HEK293 (cell line): ENCODE measurements around the gene SRSF1.

Experiments used
- CTCF ChIA-PET: fragments of 350-600 bp; formaldehyde crosslinking; extraction: SDS; loops from one replicate; lab custom pipeline; 2021; ENCODE audit warnings: antibody characterized with exemption; lab: Yijun Ruan, JAX
- POLR2A ChIA-PET: fragments of 300-600 bp; formaldehyde crosslinking; extraction: SDS; loops from one replicate; lab custom pipeline; 2020; ENCODE audit warnings: antibody characterized with exemption, inconsistent platforms; lab: Yijun Ruan, JAX
- H3K27ac ChIP-seq: fragments of 200-500 bp; sonication (Bioruptor generic); 2 replicates; pipeline ENCODE4 v1.5.1; 2014; ENCODE audit warnings: low read depth, low read length, control low read depth, inconsistent platforms; ENCODE audit errors: extremely low read depth
- H3K36me3 ChIP-seq, 2 experiments: fragments of 200-500 bp in 1 of 2; sonication (Bioruptor generic) in 1 of 2; 1 replicate in 1 of 2; 2 replicates in 1 of 2; pipeline ENCODE4 v1.5.1; 2014 to 2017; ENCODE audit warnings: inconsistent platforms in 2 of 2, low read length in 2 of 2; ENCODE audit not compliant: control insufficient read depth in 2 of 2, insufficient read depth in 1 of 2
- H3K4me1 ChIP-seq: fragments of 200-500 bp; sonication (Bioruptor generic); 2 replicates; pipeline ENCODE4 v1.5.1; 2014; ENCODE audit warnings: mild to moderate bottlenecking, low read length, inconsistent platforms; ENCODE audit not compliant: control insufficient read depth, insufficient read depth
- H3K4me3 ChIP-seq: 2 replicates; pipeline ENCODE4 v1.5.1; 2011; ENCODE audit warnings: low read depth, mild to moderate bottlenecking, control low read depth, low read length, moderate library complexity
- H3K9me3 ChIP-seq: fragments of 200-500 bp; sonication (Bioruptor generic); 2 replicates; pipeline ENCODE4 v1.5.1; 2014; ENCODE audit warnings: low read depth, low read length, inconsistent platforms; ENCODE audit not compliant: control insufficient read depth, insufficient read depth
- HIC1 ChIP-seq: fragments of 450-650 bp; formaldehyde crosslinking; IDR thresholded peaks from 2 replicates; pipeline ENCODE4 v1.5.1; 2016; ENCODE audit warnings: missing biosample characterization, missing genetic modification characterization
- MEIS1 ChIP-seq: sonication (generic); formaldehyde crosslinking; IDR thresholded peaks from 2 replicates; pipeline ENCODE4 v1.8.1; 2022; ENCODE audit warnings: missing genetic modification reagents, mild to moderate bottlenecking, borderline replicate concordance
- OSR2 ChIP-seq: fragments of 450-650 bp; formaldehyde crosslinking; IDR thresholded peaks from 2 replicates; pipeline ENCODE4 v1.5.1; 2016; ENCODE audit warnings: missing biosample characterization, missing genetic modification characterization
- SCRT2 ChIP-seq: fragments of 450-650 bp; formaldehyde crosslinking; IDR thresholded peaks from 2 replicates; pipeline ENCODE4 v1.5.1; 2016; ENCODE audit warnings: missing biosample characterization, missing genetic modification characterization
- SP7 ChIP-seq: fragments of 450-650 bp; formaldehyde crosslinking; IDR thresholded peaks from 2 replicates; pipeline ENCODE4 v1.5.1; 2016; ENCODE audit warnings: missing biosample characterization, missing genetic modification characterization
- YY2 ChIP-seq: fragments of 450-650 bp; formaldehyde crosslinking; IDR thresholded peaks from 2 replicates; pipeline ENCODE4 v1.5.1; 2016; ENCODE audit warnings: missing biosample characterization, missing genetic modification characterization
- ZBTB48 ChIP-seq: fragments of 450-650 bp; formaldehyde crosslinking; IDR thresholded peaks from 2 replicates; pipeline ENCODE4 v1.5.1; 2016; ENCODE audit warnings: missing biosample characterization, missing genetic modification characterization
- ZNF2 ChIP-seq: fragments of 450-650 bp; formaldehyde crosslinking; IDR thresholded peaks from 2 replicates; pipeline ENCODE4 v1.5.1; 2016; ENCODE audit warnings: missing biosample characterization, missing genetic modification characterization
- ZNF221 ChIP-seq: fragments of 450-650 bp; formaldehyde crosslinking; IDR thresholded peaks from 2 replicates; pipeline ENCODE4 v1.5.1; 2017; ENCODE audit warnings: missing biosample characterization, missing genetic modification characterization, borderline replicate concordance
- ZNF223 ChIP-seq: fragments of 450-650 bp; formaldehyde crosslinking; IDR thresholded peaks from 2 replicates; pipeline ENCODE4 v1.5.1; 2016; ENCODE audit warnings: missing biosample characterization, missing genetic modification characterization
- ZNF292 ChIP-seq: fragments of 450-650 bp; formaldehyde crosslinking; IDR thresholded peaks from 2 replicates; pipeline ENCODE4 v1.5.1; 2016; ENCODE audit warnings: low read depth, missing biosample characterization, missing genetic modification characterization, borderline replicate concordance
- ZNF354C ChIP-seq: fragments of 450-650 bp; formaldehyde crosslinking; IDR thresholded peaks from 2 replicates; pipeline ENCODE4 v1.5.1; 2016; ENCODE audit warnings: missing biosample characterization, missing genetic modification characterization, low read depth, borderline replicate concordance
- ZNF366 ChIP-seq: fragments of 450-650 bp; formaldehyde crosslinking; conservative IDR thresholded peaks from 2 replicates; pipeline ENCODE4 v1.5.1; 2016; ENCODE audit warnings: missing biosample characterization, missing genetic modification characterization
- ZNF391 ChIP-seq: fragments of 450-650 bp; formaldehyde crosslinking; IDR thresholded peaks from 2 replicates; pipeline ENCODE4 v1.5.1; 2016; ENCODE audit warnings: low read depth, missing biosample characterization, missing genetic modification characterization, borderline replicate concordance
- ZNF394 ChIP-seq: fragments of 450-650 bp; formaldehyde crosslinking; IDR thresholded peaks from 2 replicates; pipeline ENCODE4 v1.5.1; 2016; ENCODE audit warnings: missing biosample characterization, missing genetic modification characterization, mild to moderate bottlenecking, moderate library complexity, borderline replicate concordance
- ZNF529 ChIP-seq: fragments of 450-650 bp; formaldehyde crosslinking; IDR thresholded peaks from 2 replicates; pipeline ENCODE4 v1.5.1; 2017; ENCODE audit warnings: missing genetic modification characterization, missing biosample characterization; ENCODE audit not compliant: insufficient replicate concordance
- ZNF600 ChIP-seq: fragments of 450-650 bp; formaldehyde crosslinking; IDR thresholded peaks from 2 replicates; pipeline ENCODE4 v1.5.1; 2016; ENCODE audit warnings: missing biosample characterization, missing genetic modification characterization
- ZNF610 ChIP-seq: fragments of 450-650 bp; formaldehyde crosslinking; IDR thresholded peaks from 2 replicates; pipeline ENCODE4 v1.5.1; 2016; ENCODE audit warnings: missing biosample characterization, missing genetic modification characterization, borderline replicate concordance
- ZNF624 ChIP-seq: fragments of 450-650 bp; formaldehyde crosslinking; IDR thresholded peaks from 2 replicates; pipeline ENCODE4 v1.5.1; 2017; ENCODE audit warnings: missing biosample characterization, missing genetic modification characterization
- ZNF747 ChIP-seq: fragments of 450-650 bp; formaldehyde crosslinking; IDR thresholded peaks from 2 replicates; pipeline ENCODE4 v1.5.1; 2016; ENCODE audit warnings: missing biosample characterization, missing genetic modification characterization
- ZNF768 ChIP-seq: fragments of 450-650 bp; formaldehyde crosslinking; IDR thresholded peaks from 2 replicates; pipeline ENCODE4 v1.5.1; 2018; ENCODE audit warnings: missing biosample characterization, mild to moderate bottlenecking, missing genetic modification characterization
- ZNF776 ChIP-seq: fragments of 450-650 bp; formaldehyde crosslinking; IDR thresholded peaks from 2 replicates; pipeline ENCODE4 v1.5.0; 2017; ENCODE audit warnings: missing biosample characterization, missing genetic modification characterization, borderline replicate concordance
- ZNF777 ChIP-seq: fragments of 450-650 bp; formaldehyde crosslinking; IDR thresholded peaks from 2 replicates; pipeline ENCODE4 v1.5.1; 2017; ENCODE audit warnings: missing biosample characterization, missing genetic modification characterization, borderline replicate concordance
- ZNF791 ChIP-seq: fragments of 450-650 bp; formaldehyde crosslinking; IDR thresholded peaks from 2 replicates; pipeline ENCODE4 v1.5.1; 2016; ENCODE audit warnings: missing biosample characterization, missing genetic modification characterization
- ZNF843 ChIP-seq: fragments of 450-650 bp; formaldehyde crosslinking; IDR thresholded peaks from 2 replicates; pipeline ENCODE4 v1.5.1; 2016; ENCODE audit warnings: missing biosample characterization, missing genetic modification characterization
- ZSCAN16 ChIP-seq: fragments of 450-650 bp; formaldehyde crosslinking; IDR thresholded peaks from 2 replicates; pipeline ENCODE4 v1.5.1; 2016; ENCODE audit warnings: missing biosample characterization, missing genetic modification characterization
- ZXDB ChIP-seq: fragments of 450-650 bp; formaldehyde crosslinking; IDR thresholded peaks from 2 replicates; pipeline ENCODE4 v1.5.1; 2016; ENCODE audit warnings: missing biosample characterization, missing genetic modification characterization
- TF ChIP-seq, protein P1 (sequence below): fragments of 450-650 bp; IDR thresholded peaks from 2 replicates; pipeline ENCODE4 v1.5.1; 2018; ENCODE audit warnings: missing biosample characterization, missing genetic modification characterization
- TF ChIP-seq, protein P2 (sequence below): fragments of 450-650 bp; formaldehyde crosslinking; IDR thresholded peaks from 2 replicates; pipeline ENCODE4 v1.5.1; 2017; ENCODE audit warnings: missing biosample characterization, missing genetic modification characterization
- TF ChIP-seq, protein P3 (sequence below): fragments of 450-650 bp; formaldehyde crosslinking; IDR thresholded peaks from 2 replicates; pipeline ENCODE4 v1.5.1; 2016; ENCODE audit warnings: missing biosample characterization, missing genetic modification characterization
- TF ChIP-seq, protein P4 (sequence below): fragments of 450-650 bp; formaldehyde crosslinking; IDR thresholded peaks from 2 replicates; pipeline ENCODE4 v1.5.1; 2016; ENCODE audit warnings: missing biosample characterization, missing genetic modification characterization

SRSF1 gene

GRCh38 chr17:57985675-57985974 lies 21.4 kb downstream of the SRSF1 start:
- Histone ChIP-seq H3K36me3 (peaks cover 19 to 33% of the 10 kb centered on the region in 2 experiments; a peak in 2 of 3 replicates), H3K4me3 (peak overlapping the region; percentile 1; the same call in 1 of the 2 replicates)
- CTCF ChIA-PET: interaction anchor here (0.6 to 3.6 kb wide), 19 partner anchors 9 to 153 kb away, joined by 3 to 31 read pairs (median 6); partner anchors contain the start of genes CUEDC1 and MRPS23
- TF ChIP-seq ZSCAN16 (tag by site-specific recombination) (no peak), ZNF292 (tag by site-specific recombination) (no peak), ZXDB (tag by site-specific recombination) (peak; percentile 52), ZNF2 (tag by site-specific recombination) (peak; percentile 23; the same call in 1 of the 2 replicates), ZNF221 (tag by site-specific recombination) (no peak), ZNF354C (no peak), ZNF768 (tag by site-specific recombination) (no peak), ZNF843 (peak; percentile 63; the same call in 1 of the 2 replicates), MEIS1 (CRISPR knock-in tag) (0 out of 2 replicates have a peak, but pooled peaks have one; percentile 63), ZNF366 (tag by site-specific recombination) (peak; percentile 78), SP7 (peak; percentile 59; the same call in 1 of the 2 replicates), ZNF777 (tag by site-specific recombination) (no peak), ZNF776 (tag by site-specific recombination) (no peak), HIC1 (peak; percentile 77; the same call in 1 of the 2 replicates), ZBTB48 (tag by site-specific recombination) (no peak), ZNF223 (tag by site-specific recombination) (no peak), ZNF600 (tag by site-specific recombination) (peak; percentile 87), ZNF791 (tag by site-specific recombination) (no peak), ZNF394 (tag by site-specific recombination) (no peak), ZNF391 (tag by site-specific recombination) (no peak), ZNF610 (tag by site-specific recombination) (no peak), ZNF624 (tag by site-specific recombination) (no peak), SCRT2 (tag by site-specific recombination) (peak; percentile 78), ZNF747 (tag by site-specific recombination) (no peak), OSR2 (tag by site-specific recombination) (peak; percentile 48; the same call in 1 of the 2 replicates), ZNF529 (tag by site-specific recombination) (no peak), YY2 (tag by site-specific recombination) (no peak)
- TF ChIP-seq, protein P1, sequence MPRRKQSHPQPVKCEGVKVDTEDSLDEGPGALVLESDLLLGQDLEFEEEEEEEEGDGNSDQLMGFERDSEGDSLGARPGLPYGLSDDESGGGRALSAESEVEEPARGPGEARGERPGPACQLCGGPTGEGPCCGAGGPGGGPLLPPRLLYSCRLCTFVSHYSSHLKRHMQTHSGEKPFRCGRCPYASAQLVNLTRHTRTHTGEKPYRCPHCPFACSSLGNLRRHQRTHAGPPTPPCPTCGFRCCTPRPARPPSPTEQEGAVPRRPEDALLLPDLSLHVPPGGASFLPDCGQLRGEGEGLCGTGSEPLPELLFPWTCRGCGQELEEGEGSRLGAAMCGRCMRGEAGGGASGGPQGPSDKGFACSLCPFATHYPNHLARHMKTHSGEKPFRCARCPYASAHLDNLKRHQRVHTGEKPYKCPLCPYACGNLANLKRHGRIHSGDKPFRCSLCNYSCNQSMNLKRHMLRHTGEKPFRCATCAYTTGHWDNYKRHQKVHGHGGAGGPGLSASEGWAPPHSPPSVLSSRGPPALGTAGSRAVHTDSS (tag by site-specific recombination): no peak
- TF ChIP-seq, protein P2, sequence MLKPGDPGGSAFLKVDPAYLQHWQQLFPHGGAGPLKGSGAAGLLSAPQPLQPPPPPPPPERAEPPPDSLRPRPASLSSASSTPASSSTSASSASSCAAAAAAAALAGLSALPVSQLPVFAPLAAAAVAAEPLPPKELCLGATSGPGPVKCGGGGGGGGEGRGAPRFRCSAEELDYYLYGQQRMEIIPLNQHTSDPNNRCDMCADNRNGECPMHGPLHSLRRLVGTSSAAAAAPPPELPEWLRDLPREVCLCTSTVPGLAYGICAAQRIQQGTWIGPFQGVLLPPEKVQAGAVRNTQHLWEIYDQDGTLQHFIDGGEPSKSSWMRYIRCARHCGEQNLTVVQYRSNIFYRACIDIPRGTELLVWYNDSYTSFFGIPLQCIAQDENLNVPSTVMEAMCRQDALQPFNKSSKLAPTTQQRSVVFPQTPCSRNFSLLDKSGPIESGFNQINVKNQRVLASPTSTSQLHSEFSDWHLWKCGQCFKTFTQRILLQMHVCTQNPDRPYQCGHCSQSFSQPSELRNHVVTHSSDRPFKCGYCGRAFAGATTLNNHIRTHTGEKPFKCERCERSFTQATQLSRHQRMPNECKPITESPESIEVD (tag by site-specific recombination): peak; percentile 92
- TF ChIP-seq, protein P3, sequence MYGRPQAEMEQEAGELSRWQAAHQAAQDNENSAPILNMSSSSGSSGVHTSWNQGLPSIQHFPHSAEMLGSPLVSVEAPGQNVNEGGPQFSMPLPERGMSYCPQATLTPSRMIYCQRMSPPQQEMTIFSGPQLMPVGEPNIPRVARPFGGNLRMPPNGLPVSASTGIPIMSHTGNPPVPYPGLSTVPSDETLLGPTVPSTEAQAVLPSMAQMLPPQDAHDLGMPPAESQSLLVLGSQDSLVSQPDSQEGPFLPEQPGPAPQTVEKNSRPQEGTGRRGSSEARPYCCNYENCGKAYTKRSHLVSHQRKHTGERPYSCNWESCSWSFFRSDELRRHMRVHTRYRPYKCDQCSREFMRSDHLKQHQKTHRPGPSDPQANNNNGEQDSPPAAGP: no peak
- TF ChIP-seq, protein P4, sequence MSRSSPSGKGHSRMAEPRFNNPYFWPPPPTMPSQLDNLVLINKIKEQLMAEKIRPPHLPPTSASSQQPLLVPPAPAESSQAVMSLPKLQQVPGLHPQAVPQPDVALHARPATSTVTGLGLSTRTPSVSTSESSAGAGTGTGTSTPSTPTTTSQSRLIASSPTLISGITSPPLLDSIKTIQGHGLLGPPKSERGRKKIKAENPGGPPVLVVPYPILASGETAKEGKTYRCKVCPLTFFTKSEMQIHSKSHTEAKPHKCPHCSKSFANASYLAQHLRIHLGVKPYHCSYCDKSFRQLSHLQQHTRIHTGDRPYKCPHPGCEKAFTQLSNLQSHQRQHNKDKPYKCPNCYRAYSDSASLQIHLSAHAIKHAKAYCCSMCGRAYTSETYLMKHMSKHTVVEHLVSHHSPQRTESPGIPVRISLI (tag by site-specific recombination): no peak

More at GRCh38 chr17:57985675-57985974, 21.4 kb downstream of the SRSF1 start:
- Histone ChIP-seq H3K9me3 (no peaks in the 10 kb centered on the region), H3K4me1 (peaks cover 33% of the 10 kb centered on the region), H3K27ac (no peak overlapping the region)
- POLR2A ChIA-PET: interaction anchor here (1.2 to 3.6 kb wide), 9 partner anchors 13 to 126 kb away, joined by 3 to 26 read pairs (median 9); partner anchors contain the start of genes CUEDC1 and SRSF1
